Ureter (tissue), 1 donor: ENCODE results near the gene U2AF1. TPM values are rescaled to one million over a fixed set of nuclear protein-coding genes. Genes with fewer than 3 reads are reported as not detected.
"Not testable (repeated sequence)": the region's sequence is repeated elsewhere in the genome, so short reads cannot be mapped to it uniquely, and the experiment has no call there.

ENCODE experiments used
- DNase-seq: peaks from one replicate; pipeline ENCODE4 v3.0.0-alpha.2; 2020; ENCODE audit warnings: low spot score
- total RNA-seq: library from RNA; stranded (reverse); gene quantifications from one replicate; pipeline ENCODE4 v1.2.4, GENCODE V29; 2023
- donor health status: DM: yes; HTN: yes; CAD: no.

U2AF1 gene
- total RNA-seq, 1 donor from 2014 or later = 42.1 TPM

- DNase-seq = not testable (repeated sequence)
These were observed 30.7 kb downstream of the U2AF1 start for GRCh38 chr21:43076643-43077042.

DNA sequence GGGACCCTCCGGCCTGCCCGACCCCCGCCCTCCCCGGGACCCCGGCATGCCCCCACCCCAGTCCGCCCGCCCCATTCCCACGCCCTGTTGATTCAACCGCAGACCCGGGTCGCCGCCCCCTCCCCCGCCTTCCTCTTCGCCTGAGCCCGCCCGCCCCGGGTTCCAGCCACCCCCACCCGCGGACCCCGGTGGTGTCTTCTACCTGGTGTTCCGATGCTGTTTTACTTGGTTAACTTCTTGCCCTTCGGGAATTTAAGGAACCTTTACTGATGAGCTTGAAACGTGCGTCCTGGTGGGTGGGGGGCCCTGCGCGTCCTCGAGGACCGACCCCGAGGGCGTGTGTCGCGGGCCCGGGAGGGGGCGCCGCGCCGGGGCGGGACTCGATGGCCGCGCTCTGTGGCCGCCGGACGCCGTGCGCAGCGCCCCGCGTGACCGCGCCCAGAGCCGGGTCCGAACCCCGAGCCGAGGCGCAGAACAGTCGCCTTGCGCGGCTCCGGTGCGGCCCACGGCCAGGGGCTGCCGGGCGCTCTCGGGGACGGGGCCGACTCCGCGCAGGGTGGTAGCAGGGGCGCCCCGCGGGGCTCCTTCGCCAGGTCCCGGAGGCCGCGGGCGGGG, 31.2 kb downstream of the U2AF1 start:
- not testable (repeated sequence) for DNase-seq

DNA sequence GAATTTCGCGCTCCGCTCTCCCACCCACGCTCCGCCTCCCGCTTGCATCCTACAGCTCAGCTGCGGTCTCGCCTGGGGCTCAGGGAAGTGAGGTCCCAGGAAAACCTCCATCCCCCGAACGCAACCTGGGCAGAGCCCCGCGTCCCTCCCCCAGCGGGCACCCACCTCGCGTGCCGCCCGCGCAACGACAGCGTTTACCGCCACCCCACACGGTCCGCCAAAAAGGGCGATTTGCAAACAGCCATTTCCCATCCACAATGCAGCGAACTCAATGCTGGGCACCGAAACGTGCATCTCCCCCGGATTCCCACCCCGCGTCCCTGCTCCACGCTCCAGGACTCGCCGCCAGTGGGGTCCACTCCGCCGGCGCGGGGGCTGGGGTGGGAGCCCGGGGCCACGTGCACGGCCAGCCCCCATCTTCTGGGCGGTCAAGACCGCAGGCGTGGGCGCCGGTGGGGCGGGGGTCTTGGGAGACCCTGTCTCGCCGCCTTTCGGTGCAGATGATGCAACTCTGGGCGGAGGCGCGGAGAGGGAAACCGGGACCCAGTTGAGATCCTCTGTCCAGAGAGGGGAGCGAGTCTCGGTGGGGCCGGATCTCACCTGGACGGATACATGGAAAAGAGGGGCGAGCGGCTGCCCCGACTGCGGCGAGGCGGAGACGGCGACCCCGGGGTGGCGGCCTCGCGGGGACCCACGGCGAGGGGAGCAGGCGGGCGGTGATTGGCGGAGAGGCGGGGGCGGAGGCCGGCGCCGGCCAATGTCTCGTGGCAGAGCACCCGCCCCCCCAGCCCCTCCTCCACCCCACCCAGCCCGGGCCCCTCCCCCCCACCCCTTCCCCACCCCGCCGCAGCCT, 32.0 kb downstream of the U2AF1 start, which contains the start of gene CBS:
CBS (minus strand) TSS at position 666 of the 853 bp plus-strand sequence. CDS start 3,642 bp downstream, outside the sequence.
- not testable (repeated sequence) for DNase-seq

DNA sequence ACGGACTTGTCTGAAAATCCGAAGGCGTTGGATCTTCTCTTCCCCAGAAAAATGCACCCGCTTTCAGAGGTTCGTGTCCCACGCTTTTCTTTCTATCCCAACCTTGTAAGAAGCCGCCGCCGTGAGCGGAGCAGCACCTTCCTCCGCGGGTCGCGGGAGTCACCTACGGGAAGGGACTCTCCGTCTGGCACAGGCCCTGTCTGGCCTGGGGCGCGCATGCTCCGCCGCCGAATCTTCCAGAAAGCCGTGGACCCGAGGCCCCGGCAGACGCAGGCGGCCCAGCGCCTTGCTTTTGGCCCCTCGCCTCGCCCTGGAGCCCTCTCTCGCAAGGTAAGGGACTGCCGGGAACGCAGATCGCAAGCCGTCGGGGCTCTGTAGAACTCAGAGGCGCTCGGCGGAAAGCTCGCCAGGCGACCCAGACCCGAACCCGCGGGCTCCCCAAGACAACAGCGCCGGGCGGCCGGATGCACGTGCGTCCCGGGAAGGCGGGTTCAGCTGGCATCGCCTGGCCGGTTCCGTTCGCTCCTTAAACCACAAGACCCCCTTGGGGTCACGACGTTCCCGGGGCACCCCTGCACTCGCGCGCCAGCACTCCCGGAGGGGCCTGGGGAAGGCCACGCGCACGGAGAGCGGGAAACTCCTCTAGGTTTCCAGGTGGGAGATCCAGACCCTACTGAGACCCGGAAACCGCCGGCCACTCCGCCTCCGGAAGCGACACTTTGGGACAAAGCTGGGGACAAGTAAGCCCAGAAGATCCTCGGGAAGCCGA, 32.8 kb downstream of the U2AF1 start:
- DNase-seq = not testable (repeated sequence)

DNA sequence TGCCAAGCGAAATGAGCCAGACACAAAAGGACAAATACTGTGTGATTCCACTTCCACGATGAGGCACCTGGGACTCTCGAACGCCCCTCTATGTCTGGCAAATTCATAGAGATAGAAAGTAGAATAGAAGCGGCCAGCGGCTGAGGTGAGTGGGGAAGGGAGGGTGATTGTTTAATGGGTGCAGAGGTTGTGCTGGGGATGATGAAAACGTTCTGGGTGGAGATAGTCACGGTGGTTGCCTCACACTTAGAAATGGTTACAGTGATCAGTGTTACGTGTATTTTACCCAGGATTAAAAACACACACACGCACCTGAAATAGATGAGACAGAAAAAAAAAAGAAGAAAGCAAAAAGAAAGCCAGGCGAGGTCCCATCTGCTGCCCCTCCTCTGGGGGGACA, 34.6 kb downstream of the U2AF1 start:
- not testable (repeated sequence) for DNase-seq

- not testable (repeated sequence) for DNase-seq
These were observed 37.7 kb downstream of the U2AF1 start for GRCh38 chr21:43069682-43070081.

GRCh38 chr21:43068065-43068464, 39.3 kb downstream of the U2AF1 start:
- DNase-seq = not testable (repeated sequence)

DNA sequence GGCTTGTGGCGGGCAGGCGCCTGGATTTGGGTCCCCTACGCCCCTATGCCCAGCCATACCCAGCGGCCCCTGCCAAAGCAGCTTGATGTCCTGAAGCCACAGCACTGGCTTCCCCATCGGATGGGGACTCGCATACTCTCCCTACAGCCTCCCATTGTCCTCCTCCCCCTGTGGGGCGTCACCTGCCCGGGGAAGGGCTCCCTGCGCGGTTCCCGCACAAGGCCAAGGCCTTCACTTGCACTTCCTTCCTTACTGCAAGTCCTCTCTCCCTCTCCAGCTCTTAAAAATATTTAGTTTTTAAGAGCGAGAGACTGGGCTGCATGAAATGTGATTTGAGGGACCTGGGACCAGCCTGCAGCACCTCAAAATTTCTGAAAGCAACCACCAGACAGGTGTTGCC, 40.7 kb downstream of the U2AF1 start:
- not testable (repeated sequence) for DNase-seq

GRCh38 chr21:43065991-43066390, 41.4 kb downstream of the U2AF1 start:
- not testable (repeated sequence) for DNase-seq

GRCh38 chr21:43064265-43064917, 43.0 kb downstream of the U2AF1 start:
- DNase-seq = not testable (repeated sequence)

DNA sequence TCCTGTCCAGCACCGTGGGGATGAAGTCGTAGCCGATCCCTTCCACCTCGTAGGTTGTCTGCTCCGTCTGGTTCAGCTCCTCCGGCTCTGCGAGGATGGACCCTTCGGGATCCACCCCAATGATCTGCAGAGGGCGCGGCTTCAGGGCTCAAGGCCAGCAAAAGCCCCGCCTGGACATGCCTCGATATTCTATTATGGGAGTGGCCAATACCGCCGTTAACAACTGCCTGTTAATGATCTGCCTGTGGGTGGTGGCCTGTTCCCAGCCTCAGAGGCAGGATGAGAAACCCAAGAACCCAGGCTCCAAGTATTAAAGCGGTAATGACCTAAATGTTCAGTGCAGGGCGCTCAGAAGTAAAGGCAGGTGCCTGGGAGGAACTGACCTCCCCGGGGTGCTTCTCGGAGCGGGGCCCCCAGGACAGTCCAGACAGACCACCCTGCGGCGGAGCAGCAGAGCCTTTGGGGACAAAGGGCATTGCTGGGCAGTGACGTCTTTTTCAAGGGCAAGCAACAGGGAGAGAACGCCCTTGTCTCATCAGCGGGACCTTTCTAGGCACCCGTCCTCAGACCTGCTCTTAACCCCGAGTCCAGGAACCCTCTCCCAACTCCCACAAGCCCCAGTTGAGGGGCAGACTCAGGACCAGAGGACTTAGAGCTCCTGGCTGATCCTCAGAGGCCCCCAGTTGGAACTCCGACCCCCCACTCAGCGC, 44.3 kb downstream of the U2AF1 start:
- DNase-seq = not testable (repeated sequence)

- DNase-seq = not testable (repeated sequence)
These were observed 54.3 kb downstream of the U2AF1 start for GRCh38 chr21:43053112-43053511.

- not testable (repeated sequence) for DNase-seq
These were observed 61.2 kb downstream of the U2AF1 start for GRCh38 chr21:43045876-43046821.

- DNase-seq = not testable (repeated sequence)
These were observed 62.0 kb downstream of the U2AF1 start for GRCh38 chr21:43045165-43045875.

DNA sequence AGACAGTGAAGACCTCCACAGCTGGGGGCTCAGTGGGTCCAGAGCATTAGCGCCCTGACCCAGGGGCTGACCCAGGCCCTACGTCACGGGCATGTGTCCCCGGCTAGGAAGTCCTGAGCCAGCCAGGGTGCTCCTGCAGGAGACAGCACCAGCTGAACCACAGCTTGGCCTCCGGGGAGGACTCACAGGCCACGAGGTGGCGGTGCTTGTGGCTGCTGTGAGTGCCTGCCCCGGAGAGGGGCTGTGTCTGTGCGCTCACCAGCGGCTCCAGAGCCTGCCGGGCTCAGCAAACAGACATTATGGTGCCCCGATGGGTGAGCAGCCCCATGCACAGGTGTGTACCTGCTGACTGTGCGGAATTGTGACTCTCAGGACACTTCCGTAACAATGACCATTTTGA, 62.8 kb downstream of the U2AF1 start:
- DNase-seq = not testable (repeated sequence)

GRCh38 chr21:43043291-43043690, 64.1 kb downstream of the U2AF1 start:
- DNase-seq = not testable (repeated sequence)
